Lung microvascular endothelial cell (primary cell): ENCODE data around the gene DEFB121. TPM values are rescaled to one million over a fixed set of nuclear protein-coding genes. Genes with fewer than 3 reads are reported as not detected.

Experiments used
- DNase-seq, 2 donors: peaks; one replicate each; pipeline versions ENCODE4 v3.0.0 to v3.0.0-alpha.2; 2010; ENCODE audit warnings: low read depth in 2 of 2
- total RNA-seq: library from RNA; depleted of rRNA; stranded (reverse); fragments of >200 nt; gene quantifications from 2 replicates; pipeline ENCODE4 v1.2.1, GENCODE V29; 2014

Gene DEFB121
- total RNA-seq, 1 donor from 2014 or later, result not detected

GRCh38 chr20:31363295-31363694, 42.7 kb downstream of the DEFB121 start:
- DNase-seq, result no peak

GRCh38 chr20:31355981-31356380, 50.0 kb downstream of the DEFB121 start:
- DNase-seq, result no peak

Other genes starting within 250 kb of the DEFB121 start
- gene DEFB115, start 148.6 kb downstream of the DEFB121 start, total RNA-seq, result not detected in 2 replicates
- gene DEFB116, start 97.6 kb downstream of the DEFB121 start, total RNA-seq, result not detected in 2 replicates
- gene DEFB118, start 37.6 kb downstream of the DEFB121 start, total RNA-seq, result not detected in 2 replicates
- gene DEFB119, start 15.6 kb downstream of the DEFB121 start, total RNA-seq, result not detected in 2 replicates
- not detected in 2 replicates for gene DEFB123, start 34.4 kb upstream of the DEFB121 start, total RNA-seq
- not detected in 2 replicates for gene DEFB124, start 68.9 kb upstream of the DEFB121 start, total RNA-seq
- gene REM1, start 69.1 kb upstream of the DEFB121 start, total RNA-seq, result under 0.01 TPM in 1 of 2 replicates, not detected in the other
- gene HM13, start 108.2 kb upstream of the DEFB121 start, total RNA-seq, result 31.6 and 37.9 TPM in 2 replicates
- 478 and 838 TPM in 2 replicates for gene ID1, start 199.1 kb upstream of the DEFB121 start, total RNA-seq
- not detected in 2 replicates for gene COX4I2, start 231.7 kb upstream of the DEFB121 start, total RNA-seq